ENCODE data around the gene SLC41A2.

DNA sequence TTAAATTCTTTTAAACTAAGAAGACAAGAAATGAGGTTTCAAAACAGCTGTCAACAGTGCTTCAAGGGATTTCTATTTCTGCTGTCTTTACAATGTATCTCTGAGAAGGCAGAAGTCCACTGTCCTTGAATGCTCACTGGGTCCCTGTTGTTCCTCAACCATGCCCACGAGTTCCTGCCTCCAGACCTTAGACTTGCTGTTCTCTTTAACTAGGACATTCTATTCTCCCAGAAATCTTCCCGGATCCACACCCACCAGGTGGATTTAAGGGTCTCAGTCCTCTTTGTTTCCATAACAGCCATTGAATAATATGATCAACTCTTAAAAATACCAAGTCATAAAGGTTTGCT, 6.7 kb upstream of the SLC41A2 start:
- TF ChIP-seq, protein P1, sequence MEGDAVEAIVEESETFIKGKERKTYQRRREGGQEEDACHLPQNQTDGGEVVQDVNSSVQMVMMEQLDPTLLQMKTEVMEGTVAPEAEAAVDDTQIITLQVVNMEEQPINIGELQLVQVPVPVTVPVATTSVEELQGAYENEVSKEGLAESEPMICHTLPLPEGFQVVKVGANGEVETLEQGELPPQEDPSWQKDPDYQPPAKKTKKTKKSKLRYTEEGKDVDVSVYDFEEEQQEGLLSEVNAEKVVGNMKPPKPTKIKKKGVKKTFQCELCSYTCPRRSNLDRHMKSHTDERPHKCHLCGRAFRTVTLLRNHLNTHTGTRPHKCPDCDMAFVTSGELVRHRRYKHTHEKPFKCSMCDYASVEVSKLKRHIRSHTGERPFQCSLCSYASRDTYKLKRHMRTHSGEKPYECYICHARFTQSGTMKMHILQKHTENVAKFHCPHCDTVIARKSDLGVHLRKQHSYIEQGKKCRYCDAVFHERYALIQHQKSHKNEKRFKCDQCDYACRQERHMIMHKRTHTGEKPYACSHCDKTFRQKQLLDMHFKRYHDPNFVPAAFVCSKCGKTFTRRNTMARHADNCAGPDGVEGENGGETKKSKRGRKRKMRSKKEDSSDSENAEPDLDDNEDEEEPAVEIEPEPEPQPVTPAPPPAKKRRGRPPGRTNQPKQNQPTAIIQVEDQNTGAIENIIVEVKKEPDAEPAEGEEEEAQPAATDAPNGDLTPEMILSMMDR (IDR thresholded peaks at IDR 0.05) = no peak
- TF ChIP-seq POLR2AphosphoS5 (IDR thresholded peaks at IDR 0.05) = no peak

All from upper lobe of left lung (tissue), 4 donors.